HEK293 (cell line): ENCODE measurements around the gene TRIM72.

Experiments used
- HOXA7 ChIP-seq: sonication (generic); formaldehyde crosslinking; IDR thresholded peaks from 2 replicates; pipeline ENCODE4 v1.8.1; 2022; ENCODE audit warnings: missing genetic modification reagents, borderline replicate concordance
- INSM2 ChIP-seq: fragments of 450-650 bp; formaldehyde crosslinking; IDR thresholded peaks from 2 replicates; pipeline ENCODE4 v1.5.1; 2016; ENCODE audit warnings: missing biosample characterization, missing genetic modification characterization
- KLF7 ChIP-seq: fragments of 450-650 bp; formaldehyde crosslinking; IDR thresholded peaks from 2 replicates; pipeline ENCODE4 v1.5.1; 2016; ENCODE audit warnings: missing biosample characterization, missing genetic modification characterization, borderline replicate concordance
- MYNN ChIP-seq: fragments of 450-650 bp; formaldehyde crosslinking; IDR thresholded peaks from 2 replicates; pipeline ENCODE4 v1.5.1; 2016; ENCODE audit warnings: missing biosample characterization, missing genetic modification characterization, borderline replicate concordance
- OVOL3 ChIP-seq: fragments of 450-650 bp; formaldehyde crosslinking; IDR thresholded peaks from 2 replicates; pipeline ENCODE4 v1.5.1; 2016; ENCODE audit warnings: missing biosample characterization, missing genetic modification characterization
- PATZ1 ChIP-seq: fragments of 450-650 bp; formaldehyde crosslinking; IDR thresholded peaks from 2 replicates; pipeline ENCODE4 v1.5.1; 2016; ENCODE audit warnings: missing biosample characterization, missing genetic modification characterization
- YY1 ChIP-seq: fragments of 450-650 bp; formaldehyde crosslinking; IDR thresholded peaks from 2 replicates; pipeline ENCODE4 v1.5.1; 2018; ENCODE audit warnings: missing biosample characterization, missing genetic modification characterization
- ZBTB26 ChIP-seq: fragments of 450-650 bp; formaldehyde crosslinking; optimal IDR thresholded peaks from 2 replicates; pipeline ENCODE3; 2016; ENCODE audit warnings: missing biosample characterization, mild to moderate bottlenecking, missing genetic modification characterization
- ZBTB44 ChIP-seq: fragments of 450-650 bp; IDR thresholded peaks from 2 replicates; pipeline ENCODE4 v1.5.1; 2018; ENCODE audit warnings: missing biosample characterization, mild to moderate bottlenecking, missing genetic modification characterization
- ZBTB48 ChIP-seq: fragments of 450-650 bp; formaldehyde crosslinking; IDR thresholded peaks from 2 replicates; pipeline ENCODE4 v1.5.1; 2016; ENCODE audit warnings: missing biosample characterization, missing genetic modification characterization
- ZBTB7A ChIP-seq: fragments of 450-650 bp; formaldehyde crosslinking; IDR thresholded peaks from 2 replicates; pipeline ENCODE4 v1.5.1; 2016; ENCODE audit warnings: low read depth, missing biosample characterization, missing genetic modification characterization
- ZFHX2 ChIP-seq: fragments of 450-650 bp; formaldehyde crosslinking; conservative IDR thresholded peaks from 2 replicates; pipeline ENCODE4 v1.5.1; 2016; ENCODE audit warnings: missing biosample characterization, missing genetic modification characterization
- ZNF10 ChIP-seq: fragments of 450-650 bp; formaldehyde crosslinking; IDR thresholded peaks from 2 replicates; pipeline ENCODE4 v1.5.1; 2017; ENCODE audit warnings: missing biosample characterization, missing genetic modification characterization
- ZNF169 ChIP-seq: fragments of 450-650 bp; formaldehyde crosslinking; IDR thresholded peaks from 2 replicates; pipeline ENCODE4 v1.5.1; 2016; ENCODE audit warnings: missing biosample characterization, missing genetic modification characterization
- ZNF18 ChIP-seq: fragments of 450-650 bp; formaldehyde crosslinking; IDR thresholded peaks from 2 replicates; pipeline ENCODE4 v1.5.1; 2016; ENCODE audit warnings: missing biosample characterization, missing genetic modification characterization
- ZNF214 ChIP-seq: fragments of 450-650 bp; formaldehyde crosslinking; IDR thresholded peaks from 2 replicates; pipeline ENCODE4 v1.5.1; 2017; ENCODE audit warnings: missing biosample characterization, mild to moderate bottlenecking, missing genetic modification characterization, borderline replicate concordance
- ZNF266 ChIP-seq: fragments of 450-650 bp; formaldehyde crosslinking; IDR thresholded peaks from 2 replicates; pipeline ENCODE4 v1.5.1; 2016; ENCODE audit warnings: missing biosample characterization, missing genetic modification characterization, low read depth
- ZNF341 ChIP-seq: fragments of 450-650 bp; formaldehyde crosslinking; IDR thresholded peaks from 2 replicates; pipeline ENCODE4; 2016; ENCODE audit warnings: low read depth, missing biosample characterization, missing genetic modification characterization
- ZNF350 ChIP-seq: fragments of 450-650 bp; formaldehyde crosslinking; IDR thresholded peaks from 2 replicates; pipeline ENCODE4 v1.5.0; 2017; ENCODE audit warnings: missing biosample characterization, mild to moderate bottlenecking, missing genetic modification characterization
- ZNF426 ChIP-seq: fragments of 450-650 bp; formaldehyde crosslinking; IDR thresholded peaks from 2 replicates; pipeline ENCODE4 v1.5.1; 2017; ENCODE audit warnings: missing biosample characterization, missing genetic modification characterization, mild to moderate bottlenecking, inconsistent platforms, moderate library complexity
- ZNF544 ChIP-seq: fragments of 450-650 bp; formaldehyde crosslinking; IDR thresholded peaks from 2 replicates; pipeline ENCODE4 v1.5.0; 2017; ENCODE audit warnings: missing biosample characterization, missing genetic modification characterization
- ZNF629 ChIP-seq: fragments of 450-650 bp; formaldehyde crosslinking; IDR thresholded peaks from 2 replicates; pipeline ENCODE4 v1.5.1; 2017; ENCODE audit warnings: missing biosample characterization, missing genetic modification characterization
- ZNF639 ChIP-seq: fragments of 450-650 bp; formaldehyde crosslinking; IDR thresholded peaks from 2 replicates; pipeline ENCODE4 v1.5.1; 2016; ENCODE audit warnings: missing biosample characterization, missing genetic modification characterization
- ZNF654 ChIP-seq: fragments of 450-650 bp; formaldehyde crosslinking; IDR thresholded peaks from 2 replicates; pipeline ENCODE4 v1.5.1; 2016; ENCODE audit warnings: low read depth, missing biosample characterization, missing genetic modification characterization
- ZNF658 ChIP-seq: fragments of 450-650 bp; formaldehyde crosslinking; IDR thresholded peaks from 2 replicates; pipeline ENCODE4; 2016; ENCODE audit warnings: missing biosample characterization, missing genetic modification characterization
- ZNF768 ChIP-seq: fragments of 450-650 bp; formaldehyde crosslinking; IDR thresholded peaks from 2 replicates; pipeline ENCODE4 v1.5.1; 2018; ENCODE audit warnings: missing biosample characterization, mild to moderate bottlenecking, missing genetic modification characterization
- ZNF843 ChIP-seq: fragments of 450-650 bp; formaldehyde crosslinking; IDR thresholded peaks from 2 replicates; pipeline ENCODE4 v1.5.1; 2016; ENCODE audit warnings: missing biosample characterization, missing genetic modification characterization
- ZXDB ChIP-seq: fragments of 450-650 bp; formaldehyde crosslinking; IDR thresholded peaks from 2 replicates; pipeline ENCODE4 v1.5.1; 2016; ENCODE audit warnings: missing biosample characterization, missing genetic modification characterization

TRIM72 gene

GRCh38 chr16:31179747-31180459 lies 34.0 kb upstream of the TRIM72 start, which contains the start of gene FUS (continued):
- TF ChIP-seq PATZ1 (tag by site-specific recombination) (peak; percentile 87), ZNF10 (tag by site-specific recombination) (peak; percentile 8; the same call in 1 of the 2 replicates), ZNF768 (peak; percentile 48; the same call in 1 of the 2 replicates), ZBTB26 (tag by site-specific recombination) (no peak), YY1 (tag by site-specific recombination) (peak; percentile 94), ZBTB44 (no peak), HOXA7 (CRISPR knock-in tag) (no peak), ZFHX2 (peak; percentile 98), ZNF639 (tag by site-specific recombination) (peak; percentile 88), ZXDB (tag by site-specific recombination) (peak; percentile 93), ZNF843 (tag by site-specific recombination) (peak; percentile 54; the same call in 1 of the 2 replicates), OVOL3 (tag by site-specific recombination) (peak; percentile 62), ZNF426 (tag by site-specific recombination) (no peak), ZNF169 (no peak), ZNF266 (tag by site-specific recombination) (no peak), ZNF214 (tag by site-specific recombination) (no peak), ZBTB48 (tag by site-specific recombination) (peak; percentile 49), ZNF629 (peak; percentile 75; the same call in 1 of the 2 replicates), MYNN (tag by site-specific recombination) (no peak), ZNF544 (tag by site-specific recombination) (no peak), ZNF654 (tag by site-specific recombination) (no peak), ZNF350 (no peak), ZBTB7A (tag by site-specific recombination) (peak; percentile 52; the same call in 1 of the 2 replicates), ZNF658 (no peak), INSM2 (tag by site-specific recombination) (peak; percentile 74), ZNF341 (peak; percentile 45; the same call in 1 of the 2 replicates), KLF7 (no peak), ZNF18 (tag by site-specific recombination) (peak; percentile 12; the same call in 1 of the 2 replicates)
